ENCODE data around the gene PRKCQ.

DNA sequence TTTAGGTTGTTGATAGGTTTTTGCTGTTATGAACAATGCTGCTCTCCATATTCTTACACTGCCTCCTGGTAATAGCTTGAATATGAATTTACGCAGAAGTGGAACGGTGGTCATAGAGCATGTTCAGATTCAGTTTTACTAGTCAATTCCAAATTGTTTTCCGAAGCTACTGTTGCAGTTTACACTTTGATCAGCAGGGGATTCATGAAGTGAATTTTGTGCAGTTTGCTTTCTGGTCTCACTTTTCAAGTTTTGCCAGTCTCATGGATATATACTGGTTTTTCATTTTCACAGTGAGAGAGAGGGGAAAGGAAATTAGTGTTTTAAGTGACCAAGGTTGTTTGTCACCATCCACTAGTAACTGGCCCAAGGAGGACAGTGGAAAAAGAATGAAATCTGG, 171.3 kb downstream of the PRKCQ start:
- TF ChIP-seq, protein P1, sequence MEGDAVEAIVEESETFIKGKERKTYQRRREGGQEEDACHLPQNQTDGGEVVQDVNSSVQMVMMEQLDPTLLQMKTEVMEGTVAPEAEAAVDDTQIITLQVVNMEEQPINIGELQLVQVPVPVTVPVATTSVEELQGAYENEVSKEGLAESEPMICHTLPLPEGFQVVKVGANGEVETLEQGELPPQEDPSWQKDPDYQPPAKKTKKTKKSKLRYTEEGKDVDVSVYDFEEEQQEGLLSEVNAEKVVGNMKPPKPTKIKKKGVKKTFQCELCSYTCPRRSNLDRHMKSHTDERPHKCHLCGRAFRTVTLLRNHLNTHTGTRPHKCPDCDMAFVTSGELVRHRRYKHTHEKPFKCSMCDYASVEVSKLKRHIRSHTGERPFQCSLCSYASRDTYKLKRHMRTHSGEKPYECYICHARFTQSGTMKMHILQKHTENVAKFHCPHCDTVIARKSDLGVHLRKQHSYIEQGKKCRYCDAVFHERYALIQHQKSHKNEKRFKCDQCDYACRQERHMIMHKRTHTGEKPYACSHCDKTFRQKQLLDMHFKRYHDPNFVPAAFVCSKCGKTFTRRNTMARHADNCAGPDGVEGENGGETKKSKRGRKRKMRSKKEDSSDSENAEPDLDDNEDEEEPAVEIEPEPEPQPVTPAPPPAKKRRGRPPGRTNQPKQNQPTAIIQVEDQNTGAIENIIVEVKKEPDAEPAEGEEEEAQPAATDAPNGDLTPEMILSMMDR (IDR thresholded peaks at IDR 0.05; ENCODE audit: low read length) = no peak
- TF ChIP-seq EZH2 (IDR thresholded peaks at IDR 0.05; ENCODE audit: borderline replicate concordance, low read length) = no peak
